ENCODE results near the gene SAA1. TPM values are rescaled to one million over a fixed set of nuclear protein-coding genes. Genes with fewer than 3 reads are reported as not detected.

Gene SAA1
- total RNA-seq, 1 donor from 2014 or later, result not detected

GRCh38 chr11:18313965-18314763 lies 48.1 kb downstream of the SAA1 start:
- TF ChIP-seq CTCF (IDR thresholded peaks at IDR 0.05; ENCODE audit: unreplicated experiment), result no peak
- Mint-ChIP-seq H3K36me3 (ENCODE audit: low read depth, unreplicated experiment) (peaks cover 8% of the 10 kb centered on the region), H3K27me3 (ENCODE audit: unreplicated experiment) (no peaks in the 10 kb centered on the region), H3K9me3 (ENCODE audit: unreplicated experiment) (no peaks in the 10 kb centered on the region), H3K27ac (ENCODE audit: unreplicated experiment) (no peak overlapping the region), H3K4me3 (ENCODE audit: unreplicated experiment) (no peak overlapping the region), H3K4me1 (ENCODE audit: unreplicated experiment) (peaks cover 2% of the 10 kb centered on the region)
- DNase-seq (ENCODE audit: low spot score), result no peak

DNA sequence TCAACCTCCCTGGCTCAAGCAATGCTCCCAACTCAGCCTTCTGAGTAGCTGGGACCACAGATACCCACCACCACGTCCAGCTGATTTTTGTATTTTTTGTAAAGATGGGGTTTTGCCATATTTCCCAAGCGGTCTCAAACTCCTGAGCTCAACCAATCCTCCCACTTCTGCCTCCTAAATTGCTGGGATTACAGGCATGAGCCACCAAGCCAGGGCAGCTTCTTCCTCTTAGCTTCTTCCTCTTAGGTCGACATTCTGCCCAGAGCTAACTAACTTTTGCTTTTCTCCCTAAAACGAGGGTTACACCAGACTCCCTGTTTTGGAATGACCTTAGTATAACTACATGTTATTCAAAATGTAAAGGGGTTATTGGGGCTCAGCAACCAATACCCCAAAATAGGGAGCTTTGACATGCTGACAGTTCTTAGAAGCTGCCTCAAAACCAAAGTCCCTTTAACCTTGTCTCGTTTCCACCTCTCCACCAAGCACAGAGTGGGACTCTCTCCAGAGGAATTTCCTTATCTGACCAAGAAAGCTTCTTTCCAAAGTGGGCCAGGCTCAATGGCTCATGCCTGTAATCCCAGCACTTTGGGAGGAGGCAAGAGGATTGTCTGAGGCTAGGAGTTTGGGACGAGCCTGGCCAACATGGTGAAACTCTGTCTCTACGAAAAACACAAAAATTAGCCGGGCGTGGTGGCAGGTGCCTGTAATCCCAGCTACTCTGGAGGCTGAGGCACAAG lies 48.9 kb downstream of the SAA1 start:
- Mint-ChIP-seq H3K9me3 (ENCODE audit: unreplicated experiment) (no peaks in the 10 kb centered on the region), H3K4me3 (ENCODE audit: unreplicated experiment) (no peak overlapping the region), H3K27me3 (ENCODE audit: unreplicated experiment) (no peaks in the 10 kb centered on the region), H3K4me1 (ENCODE audit: unreplicated experiment) (peaks cover 9% of the 10 kb centered on the region), H3K36me3 (ENCODE audit: low read depth, unreplicated experiment) (peaks cover 8% of the 10 kb centered on the region), H3K27ac (ENCODE audit: unreplicated experiment) (no peak overlapping the region)
- TF ChIP-seq CTCF (IDR thresholded peaks at IDR 0.05; ENCODE audit: unreplicated experiment), result no peak
- DNase-seq (ENCODE audit: low spot score), result no peak

- Mint-ChIP-seq H3K4me3 (ENCODE audit: unreplicated experiment) (no peak overlapping the region), H3K4me1 (ENCODE audit: unreplicated experiment) (peaks cover 15% of the 10 kb centered on the region)
Measured at GRCh38 chr11:18315893-18316292, 49.8 kb downstream of the SAA1 start.

GRCh38 chr11:18317551-18317950 lies 51.5 kb downstream of the SAA1 start:
- Mint-ChIP-seq H3K4me3 (ENCODE audit: unreplicated experiment) (no peak overlapping the region), H3K27me3 (ENCODE audit: unreplicated experiment) (peaks cover 8% of the 10 kb centered on the region), H3K9me3 (ENCODE audit: unreplicated experiment) (no peaks in the 10 kb centered on the region), H3K27ac (ENCODE audit: unreplicated experiment) (no peak overlapping the region), H3K36me3 (ENCODE audit: low read depth, unreplicated experiment) (peaks cover 3% of the 10 kb centered on the region), H3K4me1 (ENCODE audit: unreplicated experiment) (peaks cover 27% of the 10 kb centered on the region)
- DNase-seq (ENCODE audit: low spot score), result no peak
- no peak for TF ChIP-seq CTCF (IDR thresholded peaks at IDR 0.05; ENCODE audit: unreplicated experiment)

More at GRCh38 chr11:18315893-18316292, 49.8 kb downstream of the SAA1 start:
- DNase-seq (ENCODE audit: low spot score), result no peak
- Mint-ChIP-seq H3K27me3 (ENCODE audit: unreplicated experiment) (no peaks in the 10 kb centered on the region), H3K36me3 (ENCODE audit: low read depth, unreplicated experiment) (peaks cover 3% of the 10 kb centered on the region), H3K9me3 (ENCODE audit: unreplicated experiment) (no peaks in the 10 kb centered on the region), H3K27ac (ENCODE audit: unreplicated experiment) (no peak overlapping the region)
- TF ChIP-seq CTCF (IDR thresholded peaks at IDR 0.05; ENCODE audit: unreplicated experiment), result no peak

Other genes with a start within 250 kb of the SAA1 start
- 0.38 TPM for gene TPH1, start 220.0 kb upstream of the SAA1 start, total RNA-seq (ENCODE audit: unreplicated experiment)
- 25.1 TPM for gene SAAL1, start 160.2 kb upstream of the SAA1 start, total RNA-seq (ENCODE audit: unreplicated experiment)
- gene MRGPRX3, start 133.7 kb upstream of the SAA1 start, total RNA-seq (ENCODE audit: unreplicated experiment), result 0.21 TPM
- not detected for gene MRGPRX4, start 93.4 kb upstream of the SAA1 start, total RNA-seq (ENCODE audit: unreplicated experiment)
- not detected for gene SAA4, start 29.5 kb upstream of the SAA1 start, total RNA-seq (ENCODE audit: unreplicated experiment)
- not detected for gene SAA2, start 17.6 kb upstream of the SAA1 start, total RNA-seq (ENCODE audit: unreplicated experiment)
- gene HPS5, start 55.9 kb downstream of the SAA1 start, total RNA-seq (ENCODE audit: unreplicated experiment), result 14.7 TPM
- gene GTF2H1, start 56.3 kb downstream of the SAA1 start, total RNA-seq (ENCODE audit: unreplicated experiment), result 35.9 TPM
- 74.0 TPM for gene LDHA, start 128.3 kb downstream of the SAA1 start, total RNA-seq (ENCODE audit: unreplicated experiment)
- not detected for gene LDHC, start 146.1 kb downstream of the SAA1 start, total RNA-seq (ENCODE audit: unreplicated experiment)
- not detected for gene LDHAL6A, start 189.6 kb downstream of the SAA1 start, total RNA-seq (ENCODE audit: unreplicated experiment)

Data from endothelial cell (in vitro differentiated cells).